Mesenchymal stem cell (in vitro differentiated cells and primary cell): ENCODE data around the gene ICAM1.
A peak's percentile ranks its signal among the peaks of the same experiment; 100 is the strongest.

Experiments
- DNase-seq: peaks from one replicate; pipeline ENCODE4 v3.0.0-alpha.2; 2013
- H2AFZ ChIP-seq: one replicate; pipeline ENCODE4 v1.6.1; 2013; ENCODE audit warnings: low read depth, mild to moderate bottlenecking, control low read depth, inconsistent platforms, low read length, moderate library complexity
- H2AK5ac ChIP-seq: 2 replicates; pipeline ENCODE4 v1.6.1; 2013; ENCODE audit warnings: low read length, moderate library complexity, mild to moderate bottlenecking, inconsistent platforms; ENCODE audit not compliant: severe bottlenecking
- H2BK120ac ChIP-seq: one replicate; pipeline ENCODE4 v1.6.1; 2013; ENCODE audit warnings: low read depth, mild to moderate bottlenecking, inconsistent platforms, low read length, moderate library complexity
- H2BK12ac ChIP-seq, 2 experiments: one replicate each; pipeline ENCODE4 v1.6.1; 2013; ENCODE audit warnings: inconsistent platforms in 2 of 2, low read length in 2 of 2, mild to moderate bottlenecking in 2 of 2, moderate library complexity in 2 of 2, control low read depth in 1 of 2
- H2BK15ac ChIP-seq: one replicate; pipeline ENCODE4 v1.6.1; 2013; ENCODE audit warnings: mild to moderate bottlenecking, low read depth, inconsistent platforms; ENCODE audit not compliant: poor library complexity, severe bottlenecking
- H2BK5ac ChIP-seq: 2 replicates; pipeline ENCODE4 v1.6.1; 2013; ENCODE audit warnings: low read depth, mild to moderate bottlenecking, low read length, control low read depth, inconsistent platforms; ENCODE audit not compliant: poor library complexity, severe bottlenecking
- H3K14ac ChIP-seq, 2 experiments: one replicate each; pipeline ENCODE4 v1.6.1; 2013; ENCODE audit warnings: inconsistent platforms in 2 of 2, low read length in 2 of 2, control low read depth in 1 of 2, mild to moderate bottlenecking in 1 of 2, moderate library complexity in 1 of 2
- H3K18ac ChIP-seq, 2 experiments: one replicate each; pipeline ENCODE4 v1.6.1; 2013; ENCODE audit warnings: inconsistent platforms in 2 of 2, low read length in 2 of 2, control low read depth in 1 of 2, low read depth in 1 of 2, mild to moderate bottlenecking in 1 of 2
- H3K23ac ChIP-seq, 2 experiments: one replicate each; pipeline ENCODE4 v1.6.1; 2013; ENCODE audit warnings: inconsistent platforms in 2 of 2, low read length in 2 of 2, mild to moderate bottlenecking in 2 of 2, moderate library complexity in 2 of 2, control low read depth in 1 of 2
- H3K27ac ChIP-seq: 2 replicates; pipeline ENCODE4 v1.5.1; 2013; ENCODE audit warnings: mild to moderate bottlenecking, moderate library complexity, low read length, control low read depth, inconsistent platforms; ENCODE audit not compliant: poor library complexity, severe bottlenecking
- H3K27me3 ChIP-seq, 2 experiments: 2 replicates each; pipeline versions ENCODE4 v1.6.1 to v1.7.0; 2013; ENCODE audit warnings: low read length in 2 of 2, mild to moderate bottlenecking in 2 of 2, moderate library complexity in 2 of 2, control low read depth in 1 of 2, inconsistent platforms in 1 of 2; ENCODE audit not compliant: control insufficient read depth in 1 of 2, insufficient read depth in 1 of 2
- H3K36me3 ChIP-seq, 2 experiments: 2 replicates each; pipeline versions ENCODE4 v1.6.1 to v1.7.0; 2013; ENCODE audit warnings: low read length in 2 of 2, control low read depth in 1 of 2, inconsistent platforms in 1 of 2, low read depth in 1 of 2, mild to moderate bottlenecking in 1 of 2; ENCODE audit not compliant: insufficient read depth in 2 of 2, control insufficient read depth in 1 of 2
- H3K4ac ChIP-seq, 2 experiments: one replicate each; pipeline ENCODE4 v1.6.1; 2013; ENCODE audit warnings: inconsistent platforms in 2 of 2, low read length in 2 of 2, mild to moderate bottlenecking in 2 of 2, moderate library complexity in 2 of 2, control low read depth in 1 of 2, low read depth in 1 of 2
- H3K4me1 ChIP-seq: 2 replicates; pipeline ENCODE4 v1.6.1; 2013; ENCODE audit warnings: low read depth, low read length, control low read depth; ENCODE audit not compliant: control insufficient read depth, insufficient read depth
- H3K4me2 ChIP-seq: 2 replicates; pipeline ENCODE4 v1.6.1; 2013; ENCODE audit warnings: low read length, mild to moderate bottlenecking, inconsistent platforms; ENCODE audit not compliant: poor library complexity, severe bottlenecking
- H3K4me3 ChIP-seq, 2 experiments: 2 replicates each; pipeline versions ENCODE4 v1.5.1 to v1.7.0; 2013; ENCODE audit warnings: low read length in 2 of 2, mild to moderate bottlenecking in 2 of 2, control low read depth in 1 of 2, low read depth in 1 of 2; ENCODE audit not compliant: insufficient read depth in 1 of 2
- H3K79me1 ChIP-seq: replicated peaks from 2 replicates; pipeline ENCODE4 v1.6.1; 2013; ENCODE audit warnings: mild to moderate bottlenecking, control low read depth, low read length, inconsistent platforms; ENCODE audit not compliant: poor library complexity, severe bottlenecking
- H3K9ac ChIP-seq: 2 replicates; pipeline ENCODE4 v1.7.0; 2013; ENCODE audit warnings: mild to moderate bottlenecking, low read length, moderate library complexity
- H3K9me3 ChIP-seq: 2 replicates; pipeline ENCODE4 v1.7.0; 2013; ENCODE audit warnings: mild to moderate bottlenecking, low read length; ENCODE audit not compliant: control insufficient read depth
- H4K8ac ChIP-seq: one replicate; pipeline ENCODE4 v1.6.1; 2013; ENCODE audit warnings: inconsistent platforms, mild to moderate bottlenecking, low read length, moderate library complexity
- H4K91ac ChIP-seq: one replicate; pipeline ENCODE4 v1.6.1; 2013; ENCODE audit warnings: mild to moderate bottlenecking, low read length, inconsistent platforms
- WGBS: methylation state at CpG from one replicate; pipeline ENCODE4 v1.1.7; 2013; ENCODE audit warnings: mixed read lengths; 5-methylcytosine and 5-hydroxymethylcytosine counted together

The ICAM1 gene

DNA sequence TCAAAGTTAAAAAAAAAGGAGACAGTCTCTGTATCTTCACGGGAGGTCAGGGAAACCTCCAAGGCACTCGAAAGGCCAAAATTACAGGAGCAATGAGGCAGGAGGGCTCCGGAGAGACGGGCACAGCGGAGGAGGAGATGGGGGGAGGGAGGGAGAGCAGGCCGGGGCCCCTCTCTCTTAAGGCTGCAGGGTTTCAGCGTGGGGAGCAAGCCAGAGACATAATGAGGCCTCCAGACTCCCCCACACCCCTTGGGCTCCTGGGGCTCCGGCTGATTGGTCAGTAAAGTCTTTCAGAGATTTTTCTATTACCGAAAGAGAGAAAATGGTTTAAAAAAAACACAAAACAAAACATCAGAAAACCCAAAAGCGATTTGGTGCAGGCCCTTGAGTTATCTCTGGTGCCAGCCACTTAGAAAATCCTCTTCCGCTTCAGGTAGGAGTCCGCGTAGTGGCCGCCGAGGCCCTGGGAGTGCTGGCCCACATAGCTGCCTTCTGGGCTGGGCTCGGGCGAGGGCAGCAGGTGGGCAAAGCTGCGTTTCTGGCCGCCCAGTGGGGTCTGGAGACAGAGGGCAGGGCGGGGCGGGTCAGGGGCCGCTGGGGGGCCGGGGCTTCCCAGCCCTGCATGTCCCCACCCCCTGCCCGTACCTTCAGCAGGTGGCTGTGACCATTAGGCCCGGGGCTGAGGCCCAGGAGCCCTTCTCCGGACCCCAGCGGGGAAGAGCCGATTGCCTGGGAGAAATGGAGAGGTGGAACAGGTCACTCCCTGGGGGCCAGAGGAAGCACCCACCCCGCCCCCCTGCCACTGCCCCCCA is 46.3 kb downstream of the ICAM1 start:
- Histone ChIP-seq H4K8ac (no peak overlapping the region), H3K14ac (no peak overlapping the region), H3K79me1 (peaks cover 37% of the 10 kb centered on the region), H4K91ac (no peak overlapping the region), H2BK120ac (no peak overlapping the region), H2BK5ac (no peak overlapping the region), H3K27me3 (no peaks in the 10 kb centered on the region), H3K4me2 (no peak overlapping the region), H3K9ac (no peak overlapping the region), H2BK12ac (no peak overlapping the region), H2AK5ac (no peak overlapping the region), H3K4ac (no peak overlapping the region), H2BK15ac (no peak overlapping the region), H2AFZ (no peak overlapping the region), H3K27ac (no peak overlapping the region), H3K4me3 (no peak overlapping the region), H3K9me3 (no peaks in the 10 kb centered on the region), H3K18ac (no peak overlapping the region), H3K23ac (no peak overlapping the region), H3K4me1 (peaks cover 12% of the 10 kb centered on the region), H3K36me3 (peaks cover 49 to 62% of the 10 kb centered on the region in 2 experiments)
- WGBS, result 94% methylated on average over 28 of the region's 29 CpGs
- DNase-seq, result no peak

DNA sequence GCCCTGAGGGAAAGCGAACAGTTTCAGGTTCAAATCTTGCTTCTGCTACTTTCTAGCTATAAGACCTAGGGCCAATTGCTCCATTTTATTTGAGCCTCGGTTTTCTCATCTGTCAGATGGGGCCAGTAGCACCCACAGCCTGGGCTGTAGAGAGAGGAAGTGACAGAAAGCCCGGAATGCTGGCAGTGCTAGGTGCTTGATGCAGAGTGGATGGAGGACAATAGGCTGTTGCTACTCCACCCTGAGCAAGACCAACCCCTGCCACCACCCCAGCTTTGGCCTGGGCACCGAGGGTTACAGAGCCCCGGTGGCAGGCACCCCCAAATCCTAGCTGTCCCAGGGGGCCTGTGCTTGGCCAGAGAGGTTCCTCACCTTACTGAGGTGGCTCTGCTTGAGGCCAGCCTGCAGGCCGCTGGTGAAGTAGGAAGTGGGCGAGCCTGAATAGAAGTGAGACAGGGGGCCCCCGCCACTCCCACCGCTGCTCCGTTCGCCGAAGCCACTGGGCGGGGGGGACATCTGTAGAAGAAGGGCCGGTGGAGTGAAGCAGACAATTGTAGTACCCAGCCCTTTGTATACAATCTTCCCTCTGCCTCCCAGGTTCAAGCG is 47.0 kb downstream of the ICAM1 start:
- H3K9ac ChIP-seq, result no peak overlapping the region
- 98% methylated on average over 10 of the region's 15 CpGs for WGBS
- no peak overlapping the region for H2BK15ac ChIP-seq
- no peak overlapping the region for H2AK5ac ChIP-seq
- no peak overlapping the region for H2AFZ ChIP-seq
- H3K23ac ChIP-seq, result no peak overlapping the region
- H3K4me3 ChIP-seq, result no peak overlapping the region
- no peak overlapping the region for H3K4me2 ChIP-seq
- H3K14ac ChIP-seq, result no peak overlapping the region
- H3K18ac ChIP-seq, result no peak overlapping the region
- DNase-seq, result no peak
- no peak overlapping the region for H2BK5ac ChIP-seq
- H3K27me3 ChIP-seq, result no peaks in the 10 kb centered on the region
- no peak overlapping the region for H3K4ac ChIP-seq
- no peak overlapping the region for H4K91ac ChIP-seq
- H3K9me3 ChIP-seq, result no peaks in the 10 kb centered on the region
- H3K79me1 ChIP-seq, result peaks cover 43% of the 10 kb centered on the region
- no peak overlapping the region for H2BK12ac ChIP-seq
- H4K8ac ChIP-seq, result no peak overlapping the region
- peaks cover 56 to 69% of the 10 kb centered on the region in 2 experiments for H3K36me3 ChIP-seq
- no peak overlapping the region for H2BK120ac ChIP-seq
- no peak overlapping the region for H3K27ac ChIP-seq
- peaks cover 14% of the 10 kb centered on the region for H3K4me1 ChIP-seq

DNA sequence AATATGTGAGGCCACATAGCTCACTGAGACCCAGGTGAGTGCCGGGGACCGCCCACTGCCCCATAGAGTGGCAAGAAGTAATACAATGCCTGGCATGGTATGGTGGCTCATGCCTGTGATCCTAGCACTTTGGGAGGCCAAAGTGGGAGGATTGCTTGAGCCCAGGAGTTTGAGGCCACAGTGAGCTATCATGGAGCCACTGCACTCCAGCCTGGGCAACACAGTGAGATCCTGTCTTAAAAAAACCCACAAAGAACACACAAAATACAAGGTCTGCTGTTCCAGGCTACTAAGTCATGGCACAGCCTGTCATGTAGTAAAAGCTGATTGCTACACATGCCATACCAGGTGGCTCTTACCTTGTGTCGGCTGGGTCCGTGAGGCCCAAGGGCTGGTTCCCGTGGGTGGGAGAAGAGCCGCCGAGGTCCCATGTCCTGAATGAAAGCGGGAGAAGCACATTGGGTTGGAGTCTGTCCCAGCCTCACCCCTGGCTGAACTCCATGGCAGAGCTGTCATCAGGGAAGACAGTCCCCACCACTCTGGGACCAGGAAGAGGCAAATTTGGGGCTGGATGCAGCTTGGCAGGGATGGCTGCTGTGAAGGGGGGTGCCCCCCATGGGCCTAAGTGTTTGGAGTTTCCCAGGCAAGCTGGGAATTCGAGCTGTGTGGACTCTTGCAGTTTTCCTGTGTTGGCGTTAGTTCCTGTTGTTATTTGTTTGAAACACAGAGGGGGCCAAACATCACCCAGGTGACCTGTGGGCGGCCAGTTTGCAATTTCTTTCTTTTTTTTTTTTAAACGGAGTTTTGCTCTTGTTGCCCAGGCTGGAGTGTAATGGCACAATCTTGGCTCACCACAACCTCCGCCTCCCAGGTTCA is 48.1 kb downstream of the ICAM1 start:
- H4K91ac ChIP-seq, result peak overlapping the region; percentile 7
- H3K36me3 ChIP-seq, result peaks cover 61 to 80% of the 10 kb centered on the region in 2 experiments
- H3K4ac ChIP-seq, result no peak overlapping the region
- no peak for DNase-seq
- H2AK5ac ChIP-seq, result no peak overlapping the region
- no peak overlapping the region for H2BK5ac ChIP-seq
- no peaks in the 10 kb centered on the region for H3K27me3 ChIP-seq
- H3K23ac ChIP-seq, result no peak overlapping the region
- H3K9me3 ChIP-seq, result no peaks in the 10 kb centered on the region
- H2BK120ac ChIP-seq, result no peak overlapping the region
- H3K4me3 ChIP-seq, result no peak overlapping the region
- H3K79me1 ChIP-seq, result peaks cover 48% of the 10 kb centered on the region
- no peak overlapping the region for H3K14ac ChIP-seq
- no peak overlapping the region for H3K4me2 ChIP-seq
- H4K8ac ChIP-seq, result no peak overlapping the region
- H2BK12ac ChIP-seq, result no peak overlapping the region
- H3K9ac ChIP-seq, result no peak overlapping the region
- no peak overlapping the region for H2BK15ac ChIP-seq
- WGBS, result 96% methylated on average over 12 of the region's 13 CpGs
- no peak overlapping the region for H3K18ac ChIP-seq
- no peak overlapping the region for H2AFZ ChIP-seq
- H3K4me1 ChIP-seq, result peaks cover 14% of the 10 kb centered on the region
- H3K27ac ChIP-seq, result no peak overlapping the region
